Uterus (tissue), 2 donors: ENCODE data around the gene RBFOX1.

ENCODE experiments used
- POLR2A ChIP-seq, 2 donors: fragments of 450-650 bp; IDR thresholded peaks; one replicate each; pipeline ENCODE4 v1.6.1; 2016; ENCODE audit warnings: antibody characterized with exemption in 2 of 2, mild to moderate bottlenecking in 1 of 2, moderate library complexity in 1 of 2
- TF ChIP-seq, protein P1 (sequence below), 4 experiments: fragments of 200-600 bp in 2 of 4; fragments of 450-650 bp in 2 of 4; sonication (generic) in 2 of 4; IDR thresholded peaks; one replicate each; pipeline ENCODE4 v1.5.1; 2016 to 2019; ENCODE audit warnings: antibody characterized with exemption in 4 of 4, mild to moderate bottlenecking in 2 of 4, moderate library complexity in 1 of 4

DNA sequence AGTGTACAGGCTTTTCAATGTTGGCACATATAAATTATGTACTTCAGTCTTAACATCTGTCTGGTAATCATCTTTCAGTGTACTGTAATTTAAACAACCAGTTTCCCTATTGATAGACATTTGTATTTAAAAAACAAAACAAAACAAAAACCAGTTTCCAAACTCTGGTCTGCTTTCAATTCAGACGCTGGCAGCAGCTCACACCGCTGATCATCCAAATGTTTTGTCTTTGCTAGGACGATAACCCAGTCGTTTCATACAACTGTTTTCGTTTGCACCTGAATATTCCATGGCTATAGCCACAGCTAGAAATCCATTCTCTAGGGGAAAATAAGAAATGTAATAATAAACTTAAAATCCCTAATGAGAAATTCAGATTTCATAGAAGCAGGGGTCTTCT is 47.8 kb downstream of the RBFOX1 start:
- TF ChIP-seq, protein P1, sequence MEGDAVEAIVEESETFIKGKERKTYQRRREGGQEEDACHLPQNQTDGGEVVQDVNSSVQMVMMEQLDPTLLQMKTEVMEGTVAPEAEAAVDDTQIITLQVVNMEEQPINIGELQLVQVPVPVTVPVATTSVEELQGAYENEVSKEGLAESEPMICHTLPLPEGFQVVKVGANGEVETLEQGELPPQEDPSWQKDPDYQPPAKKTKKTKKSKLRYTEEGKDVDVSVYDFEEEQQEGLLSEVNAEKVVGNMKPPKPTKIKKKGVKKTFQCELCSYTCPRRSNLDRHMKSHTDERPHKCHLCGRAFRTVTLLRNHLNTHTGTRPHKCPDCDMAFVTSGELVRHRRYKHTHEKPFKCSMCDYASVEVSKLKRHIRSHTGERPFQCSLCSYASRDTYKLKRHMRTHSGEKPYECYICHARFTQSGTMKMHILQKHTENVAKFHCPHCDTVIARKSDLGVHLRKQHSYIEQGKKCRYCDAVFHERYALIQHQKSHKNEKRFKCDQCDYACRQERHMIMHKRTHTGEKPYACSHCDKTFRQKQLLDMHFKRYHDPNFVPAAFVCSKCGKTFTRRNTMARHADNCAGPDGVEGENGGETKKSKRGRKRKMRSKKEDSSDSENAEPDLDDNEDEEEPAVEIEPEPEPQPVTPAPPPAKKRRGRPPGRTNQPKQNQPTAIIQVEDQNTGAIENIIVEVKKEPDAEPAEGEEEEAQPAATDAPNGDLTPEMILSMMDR (IDR thresholded peaks at IDR 0.05) = no peak
- no peak for TF ChIP-seq POLR2A (IDR thresholded peaks at IDR 0.05)
